Activated T-cell treated with anti-CD3 and anti-CD28 coated beads, Interleukin-2, amount 50 U/mL, for 48 hours (primary cell): ENCODE measurements around the gene HNRNPA0.

ENCODE experiments used
- DNase-seq, 2 experiments: peaks; one replicate each; pipeline ENCODE4 v3.0.0-alpha.2; 2020

The HNRNPA0 gene

DNA sequence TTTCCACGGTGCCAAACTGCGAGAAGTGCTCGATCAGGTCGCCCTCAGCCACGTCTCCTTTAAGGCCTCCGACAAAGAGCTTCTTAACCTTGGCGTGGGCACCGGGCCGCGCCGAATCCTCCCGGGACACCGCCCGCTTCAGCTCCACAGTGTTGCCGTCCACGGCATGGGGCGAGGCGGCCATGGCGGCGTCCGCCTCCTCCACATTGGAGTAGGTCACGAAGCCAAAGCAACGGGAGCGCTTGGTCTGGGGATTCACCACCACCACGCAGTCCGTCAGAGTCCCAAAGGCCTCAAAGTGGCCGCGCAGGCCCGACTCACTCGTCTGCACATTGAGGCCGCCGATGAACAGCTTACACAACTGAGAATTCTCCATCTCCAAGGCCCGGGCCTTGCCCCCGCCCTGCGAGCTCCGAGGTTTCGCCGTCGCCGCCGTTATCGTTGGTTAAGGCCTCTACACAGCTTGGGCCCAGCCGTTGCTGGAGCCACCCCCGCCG lies 424 bp downstream of the HNRNPA0 start:
- DNase-seq, result no peak

DNA sequence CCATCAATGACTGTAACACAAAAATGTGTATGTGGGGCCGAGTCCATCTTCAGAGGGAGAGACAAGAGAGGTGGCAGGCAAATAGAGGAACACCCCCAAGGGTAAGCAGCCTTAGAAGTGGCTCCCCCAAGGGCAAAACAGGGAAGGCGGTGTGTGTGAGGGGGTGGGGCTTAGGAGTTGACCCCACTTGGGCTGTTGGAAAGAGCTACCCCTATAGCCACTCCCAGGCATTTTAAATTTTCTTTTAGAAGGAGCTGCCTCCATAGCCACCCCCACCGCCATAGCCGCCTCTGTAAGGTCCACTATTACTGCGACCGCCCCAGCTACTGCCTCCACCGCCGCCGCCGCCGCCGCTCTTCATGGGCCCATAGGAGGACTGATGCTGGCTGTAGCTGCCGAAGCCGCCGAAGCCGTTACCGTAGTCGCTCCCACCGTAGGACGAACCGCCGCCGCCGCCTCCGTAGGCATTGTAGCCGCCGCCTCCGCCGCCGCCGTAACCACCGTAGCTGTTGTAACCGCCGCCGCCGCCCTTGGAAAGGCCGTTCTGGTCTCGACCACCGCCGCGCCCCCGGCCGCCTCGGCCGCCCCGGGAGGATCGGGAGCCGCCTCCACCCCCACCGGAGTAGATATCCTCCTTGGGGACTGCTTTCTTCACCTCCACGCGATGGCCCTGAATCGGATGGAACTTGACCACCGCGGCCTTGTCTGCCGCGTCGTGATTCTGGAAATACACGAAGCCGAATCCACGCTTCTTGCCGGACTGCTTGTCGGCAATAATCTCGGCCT lies 1.1 kb downstream of the HNRNPA0 start:
- DNase-seq, result peak; percentile 54 to 60

DNA sequence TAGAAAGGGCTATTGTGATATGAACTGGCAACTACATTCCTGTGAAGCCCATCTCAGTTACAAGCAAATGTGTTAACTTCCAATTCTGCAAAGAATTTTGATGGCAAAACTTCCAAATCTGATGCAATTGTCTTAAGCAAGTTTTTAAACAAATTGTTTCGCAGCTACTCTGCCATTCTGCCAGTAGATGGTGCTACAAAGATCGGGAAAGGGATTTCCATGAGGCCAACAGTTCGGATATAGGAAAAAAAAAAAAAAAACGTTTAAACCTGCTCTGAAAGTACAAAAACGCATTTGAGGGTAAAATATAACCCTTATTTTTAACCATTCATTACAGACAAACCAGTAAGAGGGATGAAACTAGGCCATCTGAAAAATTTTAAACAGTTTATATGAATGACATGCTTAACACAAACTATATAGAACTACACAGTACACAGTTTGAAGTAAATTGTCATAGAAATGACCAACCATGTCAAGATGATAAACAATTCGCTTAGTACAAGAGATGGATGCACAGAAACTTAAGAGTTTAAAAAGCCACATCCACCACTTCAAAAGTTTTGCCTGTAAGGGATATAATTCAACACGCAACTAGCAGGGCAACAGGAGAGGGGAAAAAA lies 2.2 kb downstream of the HNRNPA0 start:
- no peak for DNase-seq

DNA sequence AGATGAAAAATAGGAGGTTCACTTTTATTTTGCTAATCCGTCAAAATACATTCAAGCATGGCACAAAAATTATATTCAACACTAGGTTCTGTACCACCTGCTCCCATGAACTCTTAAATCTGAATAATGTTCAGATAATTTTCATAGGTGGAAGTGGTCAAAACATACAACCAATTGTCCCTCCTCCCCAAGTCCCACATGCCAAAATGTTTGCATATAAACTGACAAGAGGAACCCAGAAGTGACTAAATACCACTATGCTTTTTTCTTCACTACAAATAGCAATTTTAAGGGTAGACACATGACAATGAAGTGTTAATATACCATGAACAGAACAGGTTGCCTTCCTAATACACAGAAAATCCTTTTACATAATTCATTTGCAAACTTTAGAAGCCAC lies 3.7 kb downstream of the HNRNPA0 start:
- DNase-seq, result no peak

DNA sequence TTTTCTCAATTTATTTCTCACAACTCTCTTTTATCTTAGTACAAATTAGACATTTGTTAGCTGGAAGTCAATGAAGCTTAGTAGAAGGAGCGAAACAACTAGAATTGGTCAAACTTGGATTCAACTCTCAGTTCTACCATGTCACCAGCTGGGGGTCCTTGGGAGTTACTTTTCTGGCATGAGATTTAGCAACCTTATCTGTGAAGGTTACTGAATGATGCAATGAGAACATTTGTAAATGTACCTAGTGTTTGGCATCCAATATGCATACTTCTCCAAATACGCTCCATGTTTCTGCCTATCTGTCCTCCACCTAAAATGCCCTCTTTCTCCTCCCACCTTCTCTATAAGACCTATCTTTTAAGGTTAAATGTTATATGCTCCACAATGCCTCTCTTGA lies 6.3 kb downstream of the HNRNPA0 start:
- no peak for DNase-seq

DNA sequence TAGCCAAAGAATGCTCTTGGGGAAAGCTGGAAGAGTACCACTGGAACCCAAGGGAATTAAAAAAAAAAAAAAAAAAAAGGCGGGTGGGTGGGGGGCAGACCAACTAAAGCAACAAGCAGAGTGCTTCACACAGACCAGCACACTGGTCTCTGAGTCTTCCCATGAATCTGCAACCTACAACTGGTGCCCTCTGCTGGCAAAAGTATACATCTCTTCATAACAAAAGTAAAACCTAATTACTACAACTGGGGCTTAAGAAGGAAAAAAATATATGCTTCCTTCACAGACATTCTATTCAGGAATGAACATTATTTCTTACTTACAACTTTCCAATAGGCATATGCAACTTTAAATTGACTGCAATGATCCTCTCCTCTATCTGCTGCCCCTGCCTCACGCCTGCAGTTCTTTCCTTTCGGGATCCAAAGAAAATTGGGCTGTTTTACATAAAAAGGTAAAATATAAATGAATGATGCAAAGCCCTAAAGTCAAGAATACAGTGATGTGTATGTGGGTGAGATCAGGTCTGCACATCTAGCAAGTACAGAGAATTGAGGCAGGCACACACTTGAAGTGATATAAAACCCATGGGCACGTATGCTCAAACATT lies 11.0 kb downstream of the HNRNPA0 start:
- DNase-seq, result peak; percentile 56 to 58

DNA sequence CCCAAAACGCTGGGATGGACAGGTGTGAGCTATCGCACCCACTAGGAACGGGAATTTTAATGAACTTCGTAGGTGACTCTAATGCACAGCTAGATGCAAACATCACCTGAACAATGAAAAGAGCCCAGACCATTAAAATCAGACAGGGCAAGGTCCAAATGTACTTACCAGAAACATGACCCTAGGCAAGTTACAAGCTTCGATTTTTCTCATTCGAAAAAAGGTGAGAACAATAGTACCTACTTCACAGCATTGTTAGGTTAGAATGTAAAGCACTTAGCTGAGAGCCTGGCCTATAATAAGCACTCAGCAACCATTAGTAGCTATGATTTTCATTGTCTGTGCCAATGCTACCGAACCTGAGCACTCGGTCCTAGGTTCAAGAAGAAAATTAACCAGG lies 12.4 kb downstream of the HNRNPA0 start:
- DNase-seq, result no peak

DNA sequence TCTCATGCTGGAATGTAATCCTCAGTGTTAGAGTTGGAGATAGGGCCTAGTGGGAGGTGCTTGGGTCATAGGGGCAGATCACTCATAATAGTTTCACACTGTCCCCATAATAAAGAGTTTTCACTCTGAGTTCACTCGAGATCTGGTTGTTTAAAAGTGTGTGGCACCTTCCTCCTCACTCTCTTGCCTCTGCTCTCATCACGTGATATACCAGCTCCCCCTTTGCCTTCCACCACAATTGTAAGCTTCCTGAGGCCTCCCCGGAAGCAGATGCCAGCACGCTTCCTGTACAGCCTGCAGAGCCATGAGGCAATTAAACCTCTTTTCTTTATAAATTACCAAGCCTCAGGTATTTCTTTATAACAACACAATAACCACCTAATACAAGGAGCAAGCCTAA lies 14.4 kb downstream of the HNRNPA0 start:
- no peak for DNase-seq

DNA sequence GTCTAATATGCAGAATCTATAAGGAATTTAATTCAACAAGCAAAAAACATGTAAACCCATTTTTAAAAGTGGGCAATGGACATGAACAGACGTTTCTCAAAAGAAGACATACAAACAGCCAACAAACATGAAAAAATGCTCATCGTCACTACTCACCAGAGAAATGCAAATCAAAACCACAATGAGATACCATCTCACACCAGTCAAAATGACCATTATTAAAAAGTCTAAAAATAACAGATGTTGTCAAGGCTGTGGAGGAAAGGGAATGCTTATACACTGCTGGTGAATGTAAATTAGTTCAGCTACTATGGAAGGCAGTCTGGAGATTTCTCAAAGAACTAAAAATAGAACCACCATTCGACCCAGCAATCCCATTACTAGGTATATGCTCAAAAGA lies 15.2 kb downstream of the HNRNPA0 start:
- DNase-seq, result no peak

DNA sequence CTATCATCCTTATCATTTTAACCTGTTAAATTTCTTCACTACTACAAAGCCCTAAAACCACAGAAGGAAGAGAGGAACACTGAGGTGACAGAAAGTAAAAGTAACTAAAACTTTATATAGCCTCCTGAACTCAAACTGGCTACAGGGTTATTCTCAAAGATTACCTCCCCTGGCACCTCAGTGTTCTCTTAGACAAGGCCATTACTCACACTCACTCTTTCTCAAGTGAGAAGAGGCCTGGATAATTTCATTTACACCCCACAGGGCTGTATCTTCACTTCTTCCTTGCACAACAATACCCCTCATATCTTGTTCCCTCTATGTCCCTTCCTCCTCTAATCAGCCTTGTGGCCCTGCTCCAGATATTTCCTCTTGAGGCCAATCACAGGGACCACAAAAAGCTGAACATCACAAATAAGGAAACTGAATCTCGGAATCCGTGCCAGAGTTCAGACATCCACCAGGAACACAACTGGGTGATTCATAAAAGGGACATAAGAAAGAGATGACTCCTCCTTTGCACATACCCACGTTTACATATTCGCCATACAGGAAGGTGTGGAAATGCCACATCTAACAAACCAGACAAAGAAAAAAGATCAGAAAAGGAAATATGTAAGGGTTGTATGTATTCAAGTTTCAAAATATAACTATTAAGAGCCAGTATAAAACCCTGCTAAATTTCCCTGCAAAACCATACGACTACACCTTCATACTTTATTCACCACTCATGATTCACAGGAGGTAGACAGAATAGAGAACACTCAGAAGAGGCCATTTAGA lies 16.6 kb downstream of the HNRNPA0 start:
- DNase-seq, result peak; percentile 62 to 63

DNA sequence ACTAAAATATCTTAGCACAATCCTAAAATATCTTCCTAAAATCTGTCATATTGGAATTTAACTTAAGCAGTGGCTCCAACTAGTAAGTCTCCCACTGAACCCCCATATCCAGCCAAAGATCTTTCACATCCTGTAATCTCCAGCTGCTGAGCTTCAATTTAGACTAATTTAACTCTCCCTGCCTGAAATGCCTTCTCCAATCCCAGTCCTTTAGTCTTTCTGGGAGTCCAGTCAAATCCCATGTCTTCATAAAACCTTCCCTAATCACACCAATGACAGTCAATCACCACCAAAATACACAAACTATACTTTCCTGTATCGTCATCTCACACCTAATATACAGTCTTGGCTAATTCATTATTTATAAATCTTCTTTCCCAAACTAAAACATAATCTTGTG lies 17.7 kb downstream of the HNRNPA0 start:
- DNase-seq, result no peak

DNA sequence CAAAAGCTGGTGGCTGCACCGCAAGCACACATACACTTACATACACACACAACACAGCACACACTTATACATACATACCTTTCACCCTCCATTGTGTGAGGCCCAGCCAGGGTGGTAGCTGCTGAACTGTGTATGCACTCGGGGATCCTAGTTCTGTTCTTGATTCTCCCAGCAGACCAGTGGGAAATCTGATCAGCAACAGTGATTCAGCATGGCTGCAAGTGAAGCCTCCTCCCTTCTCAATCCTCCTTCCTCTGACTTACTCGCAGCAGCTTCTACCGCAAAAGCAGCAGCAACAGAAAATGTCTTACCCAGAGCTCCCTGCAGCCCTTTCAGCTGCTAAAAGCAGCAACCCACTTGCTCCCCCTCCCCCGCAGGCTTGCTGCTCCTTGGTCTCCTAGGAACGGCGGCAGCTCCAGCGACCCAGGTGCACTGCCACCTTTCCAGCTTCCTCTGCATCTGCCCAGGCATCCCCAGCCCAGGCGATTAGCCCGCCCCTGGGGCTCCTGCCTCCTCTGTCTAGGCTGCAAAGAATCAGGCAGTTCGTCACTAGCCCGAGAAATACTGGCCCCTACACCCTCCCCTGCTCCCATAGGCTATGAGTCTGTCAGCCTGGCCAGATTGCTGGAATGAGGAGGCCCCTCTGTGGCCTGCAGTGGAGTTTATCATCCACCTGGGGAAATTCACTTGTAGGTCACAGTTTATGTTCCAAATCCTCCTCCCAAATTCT lies 18.4 kb downstream of the HNRNPA0 start, which contains the start of gene KLHL3:
KLHL3 (minus strand) TSS at position 535 of the 730 bp plus-strand sequence; CDS start at position 92, 443 bp downstream.
- DNase-seq, result peak; percentile 51 to 63

DNA sequence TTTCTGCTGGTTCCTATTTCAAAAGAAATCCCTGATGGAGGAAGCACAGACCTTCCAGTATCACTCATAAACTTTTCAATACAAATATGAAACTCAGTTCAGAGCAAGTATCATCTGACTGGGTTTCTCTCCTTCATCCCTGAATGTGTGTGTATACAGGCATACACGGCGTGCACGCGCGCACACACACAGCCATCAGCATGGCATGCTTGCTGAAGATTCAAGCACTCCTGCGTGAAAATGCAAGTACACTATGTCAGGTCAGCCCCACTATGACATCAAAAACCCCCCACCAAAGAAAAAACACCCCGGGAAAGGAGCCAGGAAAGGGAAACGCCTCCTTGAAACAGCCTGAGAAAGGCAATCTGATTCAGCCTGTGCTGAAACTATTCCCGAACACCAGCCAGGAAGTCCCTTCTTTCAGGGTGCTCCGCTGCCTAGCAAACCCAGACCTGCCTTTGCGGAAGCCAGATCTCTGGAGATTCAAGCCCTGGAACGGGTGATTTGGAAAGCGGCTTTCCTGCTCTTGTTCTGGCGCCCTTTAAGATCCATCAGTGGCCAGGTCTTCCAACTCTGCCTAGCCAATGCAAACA lies 19.1 kb downstream of the HNRNPA0 start:
- no peak for DNase-seq

DNA sequence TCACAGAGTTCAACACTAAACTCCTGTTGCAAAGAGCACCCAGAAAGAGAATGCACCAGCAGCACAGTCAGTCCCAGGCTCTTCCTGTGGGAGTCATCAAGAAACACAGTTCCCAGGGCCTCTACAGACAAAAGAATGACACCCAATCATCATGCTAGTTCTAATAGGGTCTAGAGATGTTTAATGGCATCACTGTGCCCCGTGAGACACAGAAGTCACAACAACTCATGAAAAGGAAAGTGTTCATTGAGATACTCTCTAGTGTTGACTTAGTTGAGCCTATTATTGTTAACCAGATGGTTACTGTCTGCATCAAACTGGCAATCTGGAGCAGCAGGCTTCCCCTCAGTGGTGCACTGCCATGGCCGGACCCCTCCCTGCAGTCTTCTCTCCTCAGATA lies 19.8 kb downstream of the HNRNPA0 start:
- peak in 1 of 2 experiments; percentile 26 for DNase-seq

DNA sequence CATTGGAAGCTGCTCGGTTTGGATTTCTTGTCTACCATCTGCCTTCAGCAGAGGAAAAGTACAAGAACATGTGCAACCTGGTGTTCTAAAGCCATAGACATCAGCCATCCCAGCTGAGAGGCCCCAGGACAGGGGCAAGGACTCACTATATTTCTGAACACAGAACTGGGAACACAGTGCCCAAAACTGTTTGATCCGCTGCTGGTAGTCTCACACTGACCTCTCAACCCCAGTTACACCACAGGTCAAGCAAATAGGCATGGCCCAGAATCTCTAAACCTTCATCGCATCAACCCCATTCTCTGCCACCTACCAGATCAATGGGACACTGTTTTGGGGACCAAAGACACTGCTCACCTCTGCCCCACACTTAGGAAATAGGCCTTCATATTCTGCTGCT lies 20.2 kb downstream of the HNRNPA0 start:
- DNase-seq, result no peak

DNA sequence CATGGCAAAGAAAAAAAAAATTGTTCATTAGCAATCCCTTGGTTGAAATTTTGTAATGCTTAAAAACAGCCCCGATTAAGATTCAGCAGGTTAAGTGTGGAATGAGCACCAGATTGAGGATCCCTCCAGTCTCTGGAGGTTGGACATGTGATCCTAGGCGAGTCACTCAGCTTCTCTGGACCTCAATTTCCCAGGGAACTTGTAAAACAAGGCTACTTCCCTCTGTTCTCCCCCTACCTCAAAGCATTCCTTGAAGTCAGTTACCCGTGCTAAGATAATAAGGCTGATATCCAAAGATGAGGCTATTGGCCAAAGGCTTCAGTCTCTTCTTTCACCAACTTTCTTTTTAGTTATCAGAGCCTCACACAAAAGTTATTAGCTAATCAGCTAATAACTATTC lies 21.2 kb downstream of the HNRNPA0 start:
- DNase-seq, result no peak

DNA sequence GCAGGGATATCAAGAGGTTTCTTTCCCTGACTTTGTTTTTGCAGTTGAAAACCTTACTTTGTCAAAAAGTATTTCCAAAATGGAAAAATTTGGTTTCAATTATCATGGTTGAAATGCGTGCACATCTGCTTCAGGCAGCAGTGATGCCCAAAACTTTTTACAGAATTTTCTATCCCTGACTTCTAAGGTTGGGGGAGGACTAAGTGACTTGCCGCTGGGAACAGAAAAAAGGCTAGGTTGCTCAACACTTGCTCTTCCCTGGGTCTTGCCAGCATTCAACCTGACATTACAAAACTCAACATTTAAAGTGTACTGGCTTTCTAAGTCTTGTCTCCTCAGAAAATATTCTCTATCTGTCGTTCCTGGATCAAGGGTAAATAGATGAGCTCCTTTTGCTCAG lies 23.0 kb downstream of the HNRNPA0 start:
- DNase-seq, result no peak

DNA sequence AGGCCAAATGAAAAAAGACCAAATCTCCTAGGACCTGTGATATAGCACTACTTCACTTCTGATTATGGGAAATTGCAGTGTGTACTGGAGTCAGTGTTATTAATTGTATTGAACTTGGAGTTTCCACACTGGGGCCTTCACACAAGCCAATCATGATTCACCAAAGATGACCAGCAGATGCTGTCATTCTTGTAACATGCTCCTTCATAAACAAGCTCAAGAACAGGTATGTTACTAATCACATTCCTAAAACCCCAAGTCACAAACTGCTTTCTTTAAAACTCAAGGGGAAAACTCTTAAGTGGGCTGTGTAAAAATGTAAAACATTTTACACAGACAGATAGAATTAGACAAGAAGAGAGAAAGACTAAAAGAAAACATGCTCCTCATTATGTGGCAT lies 23.8 kb downstream of the HNRNPA0 start:
- no peak for DNase-seq

DNA sequence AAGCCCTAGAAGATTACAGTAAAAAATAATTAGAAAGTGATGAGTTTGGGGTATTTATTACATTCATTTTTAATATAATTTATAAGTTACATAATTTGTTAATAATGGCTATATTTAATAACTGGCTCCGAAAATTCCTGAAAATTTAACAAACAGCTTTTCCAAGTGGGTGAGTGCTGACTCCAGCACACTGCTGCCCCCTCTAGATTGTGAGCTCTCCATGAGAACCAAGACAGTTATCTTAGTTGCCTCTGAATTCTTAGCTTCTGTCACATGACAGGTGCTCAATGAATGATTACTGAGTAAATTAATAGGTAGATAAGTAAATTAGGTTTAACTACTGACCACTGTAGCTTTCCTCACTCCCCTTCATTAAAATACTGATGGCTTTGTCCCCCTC lies 26.1 kb downstream of the HNRNPA0 start:
- DNase-seq, result no peak

DNA sequence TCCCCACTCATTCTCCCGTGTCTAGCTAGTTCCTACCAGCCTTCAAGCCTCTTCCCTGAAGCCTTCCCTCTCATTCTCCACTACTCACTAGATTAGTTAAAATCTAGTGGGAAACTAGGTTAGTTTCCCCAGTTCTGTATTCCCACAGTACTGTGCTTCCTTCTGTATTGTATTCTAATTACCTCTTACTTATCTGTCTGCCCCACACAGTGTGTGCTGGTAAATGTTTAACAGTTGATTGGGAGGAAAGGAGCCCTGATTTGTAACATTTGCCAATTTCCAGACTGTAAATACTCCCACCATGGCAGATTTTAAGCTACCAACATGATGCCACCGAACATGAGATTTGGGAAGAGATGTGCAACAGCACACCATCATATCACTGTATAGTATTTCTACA lies 26.5 kb downstream of the HNRNPA0 start:
- DNase-seq, result no peak

DNA sequence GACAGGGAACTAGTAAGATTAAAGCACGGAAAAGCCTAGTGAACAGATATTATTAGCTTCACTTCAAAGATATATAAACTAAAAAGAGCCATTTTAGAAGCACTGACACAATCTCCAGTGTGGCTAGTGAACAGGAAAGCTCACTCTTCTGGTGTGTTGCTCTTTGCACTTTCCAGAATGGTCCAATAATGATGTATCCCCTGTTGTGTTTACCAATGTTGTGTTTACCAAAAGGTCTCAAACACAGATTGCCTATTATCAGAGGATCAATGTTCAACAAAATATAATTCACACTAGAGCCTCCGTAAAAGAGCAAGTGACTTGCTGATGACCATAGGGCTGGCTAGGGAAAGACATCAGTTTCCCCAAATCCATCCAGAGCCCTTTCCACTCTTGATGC lies 29.9 kb downstream of the HNRNPA0 start:
- DNase-seq, result no peak

DNA sequence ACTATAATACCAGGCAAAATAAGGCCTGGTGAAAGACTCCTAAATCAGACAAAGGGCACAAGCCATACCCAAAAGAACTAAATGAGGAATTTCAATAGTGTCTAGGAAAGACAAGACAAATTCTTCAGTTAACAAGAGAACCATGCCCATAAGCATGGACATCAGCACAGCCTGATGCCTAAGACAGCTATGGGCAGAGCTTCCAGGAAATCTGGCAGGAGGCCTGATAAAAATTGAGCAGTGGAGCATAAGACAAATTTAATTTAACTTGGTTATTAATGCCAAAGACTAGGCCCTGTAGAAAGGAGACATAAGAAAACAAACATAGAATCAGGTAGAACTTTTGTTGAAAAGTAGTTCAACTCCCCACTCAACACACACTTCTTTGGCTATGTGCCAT lies 35.6 kb downstream of the HNRNPA0 start:
- DNase-seq, result no peak
